H9 (cell line): ENCODE data around the gene DNAJC5. TPM values are rescaled to one million over a fixed set of nuclear protein-coding genes. Genes with fewer than 3 reads are reported as not detected.

Source experiments
- DNase-seq: peaks from one replicate; pipeline ENCODE4 v3.0.0-alpha.2; 2017
- H2AFZ ChIP-seq: one replicate; pipeline ENCODE4 v1.6.1; 2013; ENCODE audit warnings: mild to moderate bottlenecking, low read length, control low read depth, moderate library complexity
- H2AK5ac ChIP-seq: 2 replicates; pipeline ENCODE4 v1.6.1; 2013; ENCODE audit warnings: low read length, control low read depth, mixed read lengths; ENCODE audit not compliant: insufficient read length
- H2BK120ac ChIP-seq: one replicate; pipeline ENCODE4 v1.6.1; 2013; ENCODE audit warnings: low read depth, mild to moderate bottlenecking, low read length, control low read depth, inconsistent platforms; ENCODE audit not compliant: poor library complexity, severe bottlenecking
- H2BK12ac ChIP-seq: 2 replicates; pipeline ENCODE4 v1.6.1; 2013; ENCODE audit warnings: low read length, control low read depth, mixed read lengths, low read depth; ENCODE audit not compliant: insufficient read length
- H2BK15ac ChIP-seq: 2 replicates; pipeline ENCODE4 v1.6.1; 2013; ENCODE audit warnings: low read depth, low read length, control low read depth
- H2BK20ac ChIP-seq: one replicate; pipeline ENCODE4 v1.6.1; 2013; ENCODE audit warnings: low read depth, mild to moderate bottlenecking, low read length, control low read depth, inconsistent platforms; ENCODE audit not compliant: poor library complexity, severe bottlenecking
- H2BK5ac ChIP-seq: 2 replicates; pipeline ENCODE4 v1.6.1; 2013; ENCODE audit warnings: low read length, control low read depth, mixed read lengths; ENCODE audit not compliant: insufficient read length
- H3K14ac ChIP-seq: 2 replicates; pipeline ENCODE4 v1.6.1; 2013; ENCODE audit warnings: low read length, control low read depth; ENCODE audit not compliant: insufficient read depth
- H3K18ac ChIP-seq: 2 replicates; pipeline ENCODE4 v1.6.1; 2013; ENCODE audit warnings: low read depth, mild to moderate bottlenecking, mixed read lengths, low read length, control low read depth; ENCODE audit not compliant: insufficient read length
- H3K23ac ChIP-seq: 2 replicates; pipeline ENCODE4 v1.6.1; 2013; ENCODE audit warnings: low read length, control low read depth, mixed read lengths, low read depth; ENCODE audit not compliant: insufficient read length
- H3K23me2 ChIP-seq: 2 replicates; pipeline ENCODE4 v1.6.1; 2013; ENCODE audit warnings: low read depth, mild to moderate bottlenecking, mixed read lengths, low read length, control low read depth; ENCODE audit not compliant: insufficient read length, poor library complexity, severe bottlenecking
- H3K27ac ChIP-seq: 2 replicates; pipeline ENCODE4 v1.5.1; 2013; ENCODE audit warnings: low read length, control low read depth, mixed read lengths, low read depth; ENCODE audit not compliant: insufficient read length
- H3K27me3 ChIP-seq: 2 replicates; pipeline ENCODE4 v1.6.1; 2013; ENCODE audit warnings: low read length, control low read depth, inconsistent platforms; ENCODE audit not compliant: insufficient read depth
- H3K4ac ChIP-seq: 2 replicates; pipeline ENCODE4 v1.6.1; 2013; ENCODE audit warnings: low read depth, mild to moderate bottlenecking, control low read depth, inconsistent platforms, low read length, moderate library complexity
- H3K4me1 ChIP-seq: 2 replicates; pipeline ENCODE4 v1.6.1; 2013; ENCODE audit warnings: low read length, control low read depth, inconsistent platforms; ENCODE audit not compliant: insufficient read depth
- H3K4me2 ChIP-seq: 2 replicates; pipeline ENCODE4 v1.6.1; 2013; ENCODE audit warnings: low read length, control low read depth, mixed read lengths; ENCODE audit not compliant: insufficient read length, insufficient read depth
- H3K56ac ChIP-seq: 2 replicates; pipeline ENCODE4 v1.6.1; 2013; ENCODE audit warnings: low read depth, mild to moderate bottlenecking, mixed read lengths, low read length, control low read depth; ENCODE audit not compliant: insufficient read length
- H3K79me1 ChIP-seq: 2 replicates; pipeline ENCODE4 v1.6.1; 2013; ENCODE audit warnings: low read depth, mild to moderate bottlenecking, moderate library complexity, low read length, control low read depth, inconsistent platforms; ENCODE audit not compliant: insufficient read depth, poor library complexity, severe bottlenecking
- H3K79me2 ChIP-seq: 2 replicates; pipeline ENCODE4 v1.6.1; 2013; ENCODE audit warnings: low read length, control low read depth, inconsistent platforms; ENCODE audit not compliant: insufficient read depth
- H3K9ac ChIP-seq: 2 replicates; pipeline ENCODE4 v1.6.1; 2013; ENCODE audit warnings: low read length, control low read depth, mixed read lengths; ENCODE audit not compliant: insufficient read length; ENCODE audit errors: extremely low read depth
- H3K9me3 ChIP-seq: one replicate; pipeline ENCODE4 v1.6.1; 2013; ENCODE audit warnings: low read depth, low read length, inconsistent platforms; ENCODE audit not compliant: control insufficient read depth
- H3T11ph ChIP-seq: one replicate; pipeline ENCODE4 v1.6.1; 2013; ENCODE audit warnings: mild to moderate bottlenecking, low read length, control low read depth, inconsistent platforms
- H4K20me1 ChIP-seq: one replicate; pipeline ENCODE4 v1.6.1; 2013; ENCODE audit not compliant: control insufficient read depth, insufficient read length, insufficient read depth
- H4K5ac ChIP-seq: 2 replicates; pipeline ENCODE4 v1.6.1; 2013; ENCODE audit warnings: low read depth, mild to moderate bottlenecking, mixed read lengths, low read length, control low read depth; ENCODE audit not compliant: insufficient read length
- H4K8ac ChIP-seq: replicated peaks from 2 replicates; pipeline ENCODE4 v1.6.1; 2013; ENCODE audit warnings: low read length, control low read depth, mixed read lengths, low read depth; ENCODE audit not compliant: insufficient read length
- H4K91ac ChIP-seq: 2 replicates; pipeline ENCODE4 v1.6.1; 2013; ENCODE audit warnings: low read depth, mild to moderate bottlenecking, moderate library complexity, mixed read lengths, low read length, control low read depth; ENCODE audit not compliant: insufficient read length
- H3K27ac Mint-ChIP-seq, 3 experiments: 2 replicates in 2 of 3; 3 replicates in 1 of 3; pipeline ENCODE4 v1.8.0; 2020 to 2021; ENCODE audit warnings: mixed read lengths in 3 of 3, mild to moderate bottlenecking in 1 of 3, moderate library complexity in 1 of 3
- H3K27me3 Mint-ChIP-seq: 2 replicates; pipeline ENCODE4 v1.8.0; 2021; ENCODE audit warnings: low read depth, mild to moderate bottlenecking, moderate library complexity, mixed read lengths
- H3K36me3 Mint-ChIP-seq, 3 experiments: 2 replicates in 2 of 3; 3 replicates in 1 of 3; pipeline ENCODE4 v1.8.0; 2020 to 2021; ENCODE audit warnings: low read depth in 3 of 3, mixed read lengths in 3 of 3; ENCODE audit not compliant: insufficient read depth in 1 of 3
- H3K4me1 Mint-ChIP-seq, 2 experiments: 2 replicates each; pipeline ENCODE4 v1.8.0; 2020; ENCODE audit warnings: mixed read lengths in 2 of 2
- H3K4me3 Mint-ChIP-seq, 2 experiments: 2 replicates in 1 of 2; 3 replicates in 1 of 2; pipeline ENCODE4 v1.8.0; 2020 to 2021; ENCODE audit warnings: mild to moderate bottlenecking in 2 of 2, mixed read lengths in 2 of 2, moderate library complexity in 1 of 2
- H3K9me3 Mint-ChIP-seq, 2 experiments: 2 replicates in 1 of 2; 3 replicates in 1 of 2; pipeline ENCODE4 v1.8.0; 2020; ENCODE audit warnings: mild to moderate bottlenecking in 2 of 2, mixed read lengths in 2 of 2, moderate library complexity in 1 of 2
- CTCF ChIP-seq: fragments of 200-600 bp; sonication (generic); conservative IDR thresholded peaks from 3 replicates; pipeline ENCODE4 v1.8.0; 2021; ENCODE audit warnings: antibody characterized with exemption, mild to moderate bottlenecking
- WGBS: extraction: QIAGEN DNeasy Blood & Tissue Kit; methylation state at CpG from one replicate; pipeline ENCODE4 v1.1.7; 2013; ENCODE audit warnings: missing lambda C conversion rate, low lambda C conversion rate, mixed read lengths; ENCODE audit not compliant: insufficient read length; ENCODE audit errors: extremely low coverage; 5-methylcytosine and 5-hydroxymethylcytosine counted together
- total RNA-seq: library from RNA; stranded (reverse); gene quantifications from 2 replicates; pipeline ENCODE4 v1.2.1, GENCODE V29; 2021

Gene DNAJC5
- total RNA-seq, 1 experiment from 2014 or later, result 43.0 TPM

- no peak overlapping the region for H3K56ac ChIP-seq
- H2BK120ac ChIP-seq, result no peak overlapping the region
- H4K5ac ChIP-seq, result no peak overlapping the region
- H2AFZ ChIP-seq, result no peak overlapping the region
- H4K8ac ChIP-seq, result no peak overlapping the region
- H3K9me3 ChIP-seq, result peaks cover 40% of the 10 kb centered on the region
- no peak overlapping the region for H4K91ac ChIP-seq
- no peak overlapping the region for H3T11ph ChIP-seq
- no peaks in the 10 kb centered on the region for H3K27me3 ChIP-seq
- H3K23me2 ChIP-seq, result peaks cover 6% of the 10 kb centered on the region
- H3K79me1 ChIP-seq, result no peaks in the 10 kb centered on the region
- Mint-ChIP-seq H3K4me3 (no peak overlapping the region), H3K4me1 (peaks cover 9 to 14% of the 10 kb centered on the region in 2 experiments), H3K9me3 (peaks cover 2 to 10% of the 10 kb centered on the region in 2 experiments; a peak in 3 of 5 replicates), H3K36me3 (peaks cover 15 to 66% (median 55%) of the 10 kb centered on the region in 3 experiments; a peak in 6 of 7 replicates), H3K27ac (no peak overlapping the region), H3K27me3 (no peaks in the 10 kb centered on the region; the same call in 1 of the 2 replicates)
- no peak overlapping the region for H2BK20ac ChIP-seq
- no peak overlapping the region for H2BK5ac ChIP-seq
- H2BK15ac ChIP-seq, result no peak overlapping the region
- no peak overlapping the region for H3K23ac ChIP-seq
- H2BK12ac ChIP-seq, result no peak overlapping the region
- no peak overlapping the region for H3K18ac ChIP-seq
- TF ChIP-seq CTCF, result no peak
- no peak overlapping the region for H3K14ac ChIP-seq
- no CpG with 5 or more reads among the region's 16 CpGs for WGBS
- DNase-seq, result no peak
- H4K20me1 ChIP-seq, result no peaks in the 10 kb centered on the region
- no peak overlapping the region for H3K27ac ChIP-seq
- H3K79me2 ChIP-seq, result no peaks in the 10 kb centered on the region
- no peak overlapping the region for H2AK5ac ChIP-seq
- no peak overlapping the region for H3K4me2 ChIP-seq
- H3K4ac ChIP-seq, result no peak overlapping the region
- H3K9ac ChIP-seq, result no peak overlapping the region
- H3K4me1 ChIP-seq, result no peaks in the 10 kb centered on the region; the same call in 1 of the 2 replicates
These were observed 69.5 kb downstream of the DNAJC5 start for GRCh38 chr20:63964412-63964811.
